Liver (tissue), 3 donors: ENCODE data around the gene PDGFC.

ENCODE experiments used
- EGR1 ChIP-seq, 2 donors: IDR thresholded peaks; 2 replicates each; pipeline ENCODE4 v1.6.1; 2016 to 2018; ENCODE audit warnings: antibody characterized with exemption in 2 of 2, low read depth in 2 of 2
- RAD21 ChIP-seq, 2 donors: IDR thresholded peaks; 2 replicates each; pipeline ENCODE4 v1.6.1; 2016; ENCODE audit warnings: antibody characterized with exemption in 2 of 2, mild to moderate bottlenecking in 2 of 2
- TF ChIP-seq, protein P1 (sequence below): fragments of 150-350 bp; IDR thresholded peaks from 2 replicates; pipeline ENCODE4 v1.5.1; 2017; ENCODE audit warnings: improper control_type of control experiment, low read depth, low read length; ENCODE audit not compliant: missing input control
- donor health status: healthy.
- donor health status: healthy.

DNA sequence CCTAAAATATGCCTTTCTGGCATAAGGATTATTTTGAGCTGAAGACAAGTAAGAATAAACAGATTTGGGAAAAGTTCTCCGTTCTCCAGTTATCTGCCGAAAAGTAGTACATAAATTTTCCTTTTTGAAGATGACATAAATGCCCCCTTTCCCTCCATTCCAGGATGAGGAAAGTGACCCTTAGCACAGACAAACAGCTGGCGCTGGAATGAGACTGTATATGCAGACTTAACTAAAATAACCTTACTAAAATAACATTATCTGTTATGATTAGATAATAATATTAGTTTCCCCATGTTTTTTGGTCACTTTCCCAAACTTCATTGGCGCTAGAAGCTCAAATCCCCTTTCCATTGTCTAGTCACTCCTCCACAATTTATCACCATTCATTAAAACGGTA lies 21.5 kb downstream of the PDGFC start:
- TF ChIP-seq EGR1 (IDR thresholded peaks at IDR 0.05; ENCODE audit: low read depth in 2 of 2) (no peak), RAD21 (IDR thresholded peaks at IDR 0.05) (no peak)
- TF ChIP-seq, protein P1, sequence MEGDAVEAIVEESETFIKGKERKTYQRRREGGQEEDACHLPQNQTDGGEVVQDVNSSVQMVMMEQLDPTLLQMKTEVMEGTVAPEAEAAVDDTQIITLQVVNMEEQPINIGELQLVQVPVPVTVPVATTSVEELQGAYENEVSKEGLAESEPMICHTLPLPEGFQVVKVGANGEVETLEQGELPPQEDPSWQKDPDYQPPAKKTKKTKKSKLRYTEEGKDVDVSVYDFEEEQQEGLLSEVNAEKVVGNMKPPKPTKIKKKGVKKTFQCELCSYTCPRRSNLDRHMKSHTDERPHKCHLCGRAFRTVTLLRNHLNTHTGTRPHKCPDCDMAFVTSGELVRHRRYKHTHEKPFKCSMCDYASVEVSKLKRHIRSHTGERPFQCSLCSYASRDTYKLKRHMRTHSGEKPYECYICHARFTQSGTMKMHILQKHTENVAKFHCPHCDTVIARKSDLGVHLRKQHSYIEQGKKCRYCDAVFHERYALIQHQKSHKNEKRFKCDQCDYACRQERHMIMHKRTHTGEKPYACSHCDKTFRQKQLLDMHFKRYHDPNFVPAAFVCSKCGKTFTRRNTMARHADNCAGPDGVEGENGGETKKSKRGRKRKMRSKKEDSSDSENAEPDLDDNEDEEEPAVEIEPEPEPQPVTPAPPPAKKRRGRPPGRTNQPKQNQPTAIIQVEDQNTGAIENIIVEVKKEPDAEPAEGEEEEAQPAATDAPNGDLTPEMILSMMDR = no peak
